HG03103 (cell line): ENCODE measurements around the gene KRTAP19-3.
"Not testable (repeated sequence)": the region's sequence is repeated elsewhere in the genome, so short reads cannot be mapped to it uniquely, and the experiment has no call there.

Source experiments
- ATAC-seq: cut with Tn5 transposase; IDR thresholded peaks from one replicate; pipeline ENCODE4 v1.9.1; 2021; ENCODE audit warnings: low read depth; ENCODE audit not compliant: unreplicated experiment

The KRTAP19-3 gene

GRCh38 chr21:30491963-30492428 is at the start of gene KRTAP19-3:
Gene KRTAP19-3 (minus strand): TSS chr21:30492013. CDS start chr21:30491957, 56 bp downstream.
- ATAC-seq: no peak

- no peak for ATAC-seq
Measured at GRCh38 chr21:30518876-30519275, 27.1 kb upstream of the KRTAP19-3 start.

GRCh38 chr21:30515681-30516080 is 23.9 kb upstream of the KRTAP19-3 start:
- no peak for ATAC-seq

- not testable (repeated sequence) for ATAC-seq
Measured at GRCh38 chr21:30505621-30506205, 13.9 kb upstream of the KRTAP19-3 start.

- ATAC-seq: no peak
Measured at GRCh38 chr21:30502041-30502440, 10.2 kb upstream of the KRTAP19-3 start, which contains the start of gene KRTAP19-5. Gene KRTAP19-5 (minus strand): TSS chr21:30502141. CDS start chr21:30502090, 51 bp downstream.

GRCh38 chr21:30497065-30497464 is 5.3 kb upstream of the KRTAP19-3 start, which contains the start of gene KRTAP19-4:
Gene KRTAP19-4 (minus strand): TSS chr21:30497165. CDS start chr21:30497110, 55 bp downstream.
- no peak for ATAC-seq

- ATAC-seq: no peak
Measured at GRCh38 chr21:30487336-30487735, 4.5 kb downstream of the KRTAP19-3 start, which contains the start of gene KRTAP19-2. Gene KRTAP19-2 (minus strand): TSS chr21:30487436. CDS start chr21:30487348, 88 bp downstream.

- no peak for ATAC-seq
Measured at GRCh38 chr21:30486180-30486579, 5.6 kb downstream of the KRTAP19-3 start.

GRCh38 chr21:30482130-30482529 is 9.7 kb downstream of the KRTAP19-3 start:
- ATAC-seq: no peak

GRCh38 chr21:30480145-30480544 is 11.7 kb downstream of the KRTAP19-3 start, which contains the start of gene KRTAP19-1:
Gene KRTAP19-1 (minus strand): TSS chr21:30480367. CDS start chr21:30480317, 50 bp downstream.
- no peak for ATAC-seq

GRCh38 chr21:30479259-30479658 is 12.6 kb downstream of the KRTAP19-3 start:
- no peak for ATAC-seq

GRCh38 chr21:30478004-30478403 is 13.8 kb downstream of the KRTAP19-3 start:
- ATAC-seq: no peak

GRCh38 chr21:30468900-30469714 is 22.7 kb downstream of the KRTAP19-3 start:
- ATAC-seq: no peak

- no peak for ATAC-seq
Measured at GRCh38 chr21:30463713-30464112, 28.1 kb downstream of the KRTAP19-3 start.

- ATAC-seq: no peak
Measured at GRCh38 chr21:30448514-30448913, 43.3 kb downstream of the KRTAP19-3 start.

GRCh38 chr21:30447056-30447455 is 44.8 kb downstream of the KRTAP19-3 start:
- no peak for ATAC-seq

GRCh38 chr21:30444204-30444603 is 47.6 kb downstream of the KRTAP19-3 start:
- ATAC-seq: no peak

GRCh38 chr21:30443226-30443625 is 48.6 kb downstream of the KRTAP19-3 start:
- no peak for ATAC-seq
